ENCODE results near the gene ETV4.
"Not testable (repeated sequence)": the region's sequence is repeated elsewhere in the genome, so short reads cannot be mapped to it uniquely, and the experiment has no call there.

ETV4 gene

GRCh38 chr17:43543300-43543699, 2.8 kb downstream of the ETV4 start:
- FAIRE-seq: no peak

GRCh38 chr17:43542859-43543258, 3.3 kb downstream of the ETV4 start:
- no peak for FAIRE-seq

DNA sequence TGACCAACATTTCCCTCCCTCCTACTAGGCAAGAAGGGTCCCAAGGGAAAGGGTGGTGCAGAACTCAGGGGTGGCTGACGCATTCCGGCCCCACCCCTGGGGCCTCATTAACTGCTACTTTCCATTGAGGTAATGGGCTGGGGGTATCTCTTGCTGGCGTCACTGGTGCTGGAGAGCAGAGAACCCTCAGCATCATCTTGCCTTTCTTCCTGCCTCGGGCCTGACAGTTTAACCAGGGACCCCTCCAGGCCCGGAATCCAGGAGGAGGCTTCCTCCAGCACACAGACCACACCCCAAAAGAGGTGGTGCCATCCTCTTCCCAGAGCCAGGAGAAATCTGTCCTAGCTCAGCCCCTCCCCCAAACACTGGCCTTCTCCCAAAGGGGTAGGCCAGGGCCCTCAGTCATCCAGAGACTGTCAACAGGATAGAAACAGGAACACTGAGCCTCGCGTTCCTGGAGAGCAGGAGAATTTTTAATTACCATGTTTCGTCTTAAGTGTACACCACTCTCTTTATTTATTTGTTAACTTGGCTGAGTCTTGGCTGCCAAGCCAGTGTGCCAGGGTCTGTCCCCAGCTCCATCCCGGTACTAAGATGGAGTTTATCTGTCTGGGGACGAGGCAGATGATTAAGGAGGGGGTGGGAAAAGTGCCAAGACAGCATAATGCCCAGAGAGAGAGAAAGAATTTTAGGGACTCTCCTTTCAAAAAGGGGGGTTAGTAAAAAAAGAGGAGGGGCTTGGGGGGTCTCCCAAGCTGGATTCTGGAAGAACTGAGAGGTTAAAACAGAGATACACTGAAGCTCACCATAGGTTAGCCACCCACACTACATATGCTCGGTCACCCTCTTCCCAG, 5.1 kb downstream of the ETV4 start:
- no peak for FAIRE-seq

GRCh38 chr17:43536236-43536992, 9.7 kb downstream of the ETV4 start:
- no peak for FAIRE-seq

- no peak for FAIRE-seq
Measured at GRCh38 chr17:43534909-43535308, 11.2 kb downstream of the ETV4 start.

DNA sequence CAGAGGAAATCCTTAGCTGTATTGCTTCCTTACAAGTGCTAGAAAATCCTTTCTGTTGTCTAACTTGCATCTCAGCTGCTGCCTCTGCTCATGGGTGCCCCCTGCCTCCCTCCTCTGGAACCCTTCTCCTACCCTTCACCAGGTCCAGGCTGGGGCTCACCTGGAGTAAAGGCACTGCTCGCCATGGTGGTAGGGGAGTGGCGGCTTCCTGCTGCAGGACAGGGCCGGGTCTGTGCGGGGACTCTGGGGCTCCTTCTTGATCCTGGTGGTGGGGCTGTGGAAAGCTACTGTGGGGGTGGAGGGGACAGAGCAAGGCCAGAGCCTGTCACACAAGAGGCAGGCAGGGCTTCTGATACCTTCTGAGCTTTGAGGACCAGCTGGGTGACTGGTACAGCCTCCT, 12.4 kb downstream of the ETV4 start:
- no peak for FAIRE-seq

DNA sequence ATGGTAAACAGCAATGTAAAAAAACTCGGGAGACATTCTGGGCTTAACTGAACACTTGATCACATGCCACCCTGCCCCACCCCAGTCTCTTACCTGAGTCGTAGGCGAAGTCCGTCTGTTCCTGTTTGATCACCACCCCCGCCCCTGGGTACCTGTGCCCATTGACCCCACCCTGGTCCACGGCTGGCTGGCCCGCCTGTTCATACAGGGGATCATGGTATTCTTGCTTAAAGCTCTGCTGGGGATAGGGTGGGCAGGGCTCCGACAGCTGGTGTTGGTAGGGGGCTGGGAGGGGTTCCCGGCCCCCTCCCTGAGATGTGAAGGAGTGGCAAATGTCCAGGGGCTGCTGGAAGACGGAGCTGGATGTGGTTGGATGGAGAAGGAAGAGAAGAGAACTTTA, 13.6 kb downstream of the ETV4 start:
- no peak for FAIRE-seq

DNA sequence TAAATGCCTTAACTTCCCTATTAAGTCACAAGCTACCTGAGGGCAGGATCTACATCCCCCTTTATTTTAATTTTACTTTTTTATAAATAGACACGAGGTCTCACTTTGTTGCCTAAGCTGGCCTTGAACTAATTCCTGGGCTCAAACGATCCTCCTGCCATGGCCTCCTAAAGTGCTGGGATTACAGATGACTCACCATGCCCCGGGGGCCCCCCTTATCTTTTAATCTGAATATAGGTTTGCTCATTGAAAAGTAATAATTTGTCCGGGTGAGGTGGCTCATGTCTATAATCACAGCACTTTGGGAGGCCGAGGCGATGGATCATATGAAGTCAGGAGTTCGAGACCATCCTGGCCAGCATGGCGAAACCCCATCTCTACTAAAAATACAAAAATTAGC, 14.2 kb downstream of the ETV4 start:
- FAIRE-seq: no peak

DNA sequence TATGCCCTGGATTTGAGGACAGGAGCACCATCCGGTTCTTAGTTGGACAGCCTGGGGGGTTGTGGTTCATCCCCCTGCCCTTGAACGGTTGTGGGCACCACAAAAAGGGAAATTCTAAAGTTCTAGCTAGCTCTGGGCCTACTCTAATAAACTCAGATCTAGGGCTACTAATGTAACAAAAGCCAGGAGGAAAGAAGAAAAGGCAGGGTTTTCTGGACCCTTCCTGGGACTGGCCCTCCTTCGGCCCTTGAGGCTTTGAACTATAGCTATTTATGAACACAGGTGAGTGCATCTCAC, 15.1 kb downstream of the ETV4 start:
- FAIRE-seq: no peak

DNA sequence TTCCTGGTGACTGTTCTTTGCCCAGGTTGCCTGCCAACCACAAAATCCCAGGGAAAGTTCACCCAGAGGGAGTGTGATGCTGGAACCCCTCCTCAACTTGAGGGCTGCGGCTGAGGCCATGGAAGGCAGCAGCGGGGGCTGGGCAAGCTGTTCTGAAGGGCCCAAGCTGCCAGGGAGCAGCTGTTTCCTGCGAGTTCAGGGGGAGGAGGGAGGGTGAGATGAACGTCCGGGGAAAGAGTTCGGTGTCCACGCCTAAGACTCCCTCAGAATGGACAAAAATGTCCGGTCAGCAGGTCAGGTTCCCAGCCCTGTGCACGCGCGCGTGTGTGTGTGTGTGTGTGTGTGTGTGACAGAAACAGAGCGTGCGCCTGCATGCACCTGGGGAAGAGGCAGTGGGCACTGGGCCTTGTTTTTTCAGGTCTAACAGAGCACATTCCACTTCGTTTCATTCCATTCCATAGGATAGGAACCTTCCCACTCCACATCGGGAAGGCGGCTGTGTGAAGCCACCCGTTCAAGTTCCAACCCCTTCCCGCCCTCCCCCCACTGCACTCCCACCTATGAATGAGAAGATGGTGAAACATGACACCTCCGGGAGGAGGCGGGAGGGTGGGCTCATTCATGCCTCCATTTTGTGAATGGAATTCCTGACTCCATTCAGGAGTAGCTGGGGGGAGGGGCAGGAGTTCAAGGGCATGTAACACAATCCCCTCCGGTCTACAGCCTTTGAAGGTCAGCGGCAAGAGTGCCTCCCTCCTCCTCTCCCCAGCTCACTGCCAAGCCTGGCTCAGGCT, 15.7 kb downstream of the ETV4 start:
- FAIRE-seq: no peak

DNA sequence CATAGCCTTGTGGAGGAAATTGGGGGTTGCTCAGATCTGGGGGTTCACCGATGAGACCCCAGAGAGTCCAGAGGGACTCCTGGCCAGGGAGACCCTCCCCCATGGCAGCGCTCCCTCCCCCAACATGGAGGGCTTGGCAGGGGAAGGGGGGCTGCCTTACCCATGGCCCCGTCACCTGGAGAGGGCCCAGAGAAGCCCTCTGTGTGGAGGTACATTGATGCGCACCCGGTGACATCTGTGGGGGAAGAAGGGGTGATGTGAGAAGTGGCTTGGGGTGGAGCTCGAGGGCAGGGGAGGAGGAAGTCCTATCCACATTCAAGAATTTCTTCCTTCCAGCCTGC, 16.2 kb downstream of the ETV4 start:
- no peak for FAIRE-seq

DNA sequence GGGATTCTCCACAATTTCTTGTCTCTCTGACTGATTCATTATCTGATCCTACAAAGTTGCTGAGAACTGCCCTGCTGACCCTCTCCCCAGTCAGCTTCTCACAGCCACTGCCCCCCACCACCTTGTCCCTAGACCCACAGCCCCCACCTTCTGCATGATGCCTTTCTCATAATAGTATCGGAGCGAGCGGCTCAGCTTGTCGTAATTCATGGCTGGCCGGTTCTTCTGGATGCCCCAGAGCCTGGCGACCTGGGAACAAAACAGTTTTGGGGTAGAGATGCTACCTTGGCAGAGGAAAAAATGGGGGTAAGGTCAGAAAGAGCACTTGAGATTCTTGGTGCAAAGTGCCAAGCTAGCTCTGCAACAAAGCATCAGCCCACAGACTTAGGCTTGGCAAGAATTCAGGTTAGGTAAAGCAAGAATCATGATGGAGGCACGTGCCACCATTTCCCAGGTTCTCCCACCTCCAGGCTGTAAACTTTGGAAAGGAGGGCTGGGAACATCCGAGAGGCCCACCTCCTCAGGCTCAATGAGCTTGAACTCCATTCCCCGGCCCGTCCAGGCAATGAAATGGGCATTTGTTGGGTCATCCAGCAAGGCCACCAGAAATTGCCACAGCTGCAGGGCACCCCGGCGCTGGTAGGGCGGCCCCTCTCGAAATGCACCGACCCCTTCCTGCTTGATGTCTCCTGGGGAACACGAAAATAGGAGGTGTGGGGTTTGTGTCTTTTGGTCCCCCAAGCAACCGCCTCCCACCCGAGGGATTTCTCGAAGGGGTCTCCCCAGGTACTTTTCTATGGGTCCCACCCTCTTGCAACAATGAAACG, 16.9 kb downstream of the ETV4 start:
- no peak for FAIRE-seq

DNA sequence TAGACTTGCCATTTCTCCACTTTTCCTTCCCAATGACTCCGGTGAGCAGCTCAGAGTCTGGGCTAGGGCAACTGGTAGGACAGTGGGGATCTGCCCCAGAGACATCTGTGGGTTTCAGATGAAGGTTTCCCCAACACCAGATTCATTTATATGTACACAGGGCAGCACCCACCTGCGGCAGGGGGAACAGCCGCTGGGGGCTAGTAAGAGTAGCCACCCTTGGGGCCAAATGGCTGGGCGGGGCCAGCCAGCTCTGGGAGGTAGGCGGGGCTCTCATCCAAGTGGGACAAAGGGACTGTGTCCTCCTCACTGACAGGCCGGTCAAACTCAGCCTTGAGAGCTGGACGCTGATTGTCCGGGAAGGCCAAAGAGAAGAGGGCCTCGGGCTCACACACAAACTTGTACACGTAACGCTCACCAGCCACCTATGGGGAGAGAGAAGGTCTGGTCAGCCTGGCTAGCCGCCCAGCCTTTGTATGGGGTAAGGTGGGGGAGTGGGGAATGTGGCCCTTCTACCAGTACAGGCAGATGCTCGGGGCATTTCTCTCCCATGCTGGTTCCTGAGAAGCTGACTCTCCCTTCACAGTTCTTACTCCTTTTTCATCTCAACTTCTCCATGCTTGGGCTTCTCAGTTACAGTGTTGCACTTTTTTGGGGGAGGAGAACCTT, 17.7 kb downstream of the ETV4 start:
- no peak for FAIRE-seq

- FAIRE-seq: no peak
Measured at GRCh38 chr17:43526886-43527648, 19.1 kb downstream of the ETV4 start.

DNA sequence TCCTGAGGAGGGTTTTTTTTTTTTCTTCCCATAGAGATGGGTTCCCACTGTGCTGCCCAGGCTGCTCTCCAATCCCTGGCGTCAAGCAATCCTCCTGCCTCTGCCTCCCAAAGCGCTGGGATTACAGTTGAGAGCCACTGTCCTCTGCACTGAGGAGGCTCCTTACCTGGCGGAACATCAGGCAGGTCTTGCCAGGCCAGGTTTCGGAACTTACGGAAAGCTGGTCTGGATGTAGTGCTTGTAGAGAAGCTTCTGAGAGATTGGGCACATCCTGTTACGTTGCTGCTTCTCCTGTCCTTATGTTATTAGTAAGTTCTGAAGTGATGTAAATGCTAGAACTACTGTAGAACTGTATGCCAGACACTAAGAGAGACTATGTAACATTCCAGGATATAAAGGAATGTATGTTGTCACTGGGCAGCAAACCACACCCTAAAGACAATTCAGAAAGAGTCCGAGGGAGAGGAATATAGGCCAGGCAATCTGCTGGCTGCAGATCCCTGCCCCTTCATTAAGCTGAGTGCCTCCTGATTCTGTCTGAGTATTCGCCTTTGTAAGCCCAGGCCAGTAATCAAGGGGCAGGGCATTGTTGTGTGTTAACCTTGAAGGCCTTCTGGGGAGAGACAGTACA, 21.1 kb downstream of the ETV4 start:
- FAIRE-seq: no peak

GRCh38 chr17:43521389-43521788, 24.8 kb downstream of the ETV4 start:
- no peak for FAIRE-seq

GRCh38 chr17:43517615-43518386, 28.3 kb downstream of the ETV4 start:
- FAIRE-seq: no peak

GRCh38 chr17:43517161-43517560, 29.0 kb downstream of the ETV4 start:
- FAIRE-seq: no peak

- FAIRE-seq: no peak
Measured at GRCh38 chr17:43515656-43516055, 30.5 kb downstream of the ETV4 start.

- FAIRE-seq: not testable (repeated sequence)
Measured at GRCh38 chr17:43511199-43511598, 34.9 kb downstream of the ETV4 start.
